ENCODE results near the gene GLTPD2.

DNA sequence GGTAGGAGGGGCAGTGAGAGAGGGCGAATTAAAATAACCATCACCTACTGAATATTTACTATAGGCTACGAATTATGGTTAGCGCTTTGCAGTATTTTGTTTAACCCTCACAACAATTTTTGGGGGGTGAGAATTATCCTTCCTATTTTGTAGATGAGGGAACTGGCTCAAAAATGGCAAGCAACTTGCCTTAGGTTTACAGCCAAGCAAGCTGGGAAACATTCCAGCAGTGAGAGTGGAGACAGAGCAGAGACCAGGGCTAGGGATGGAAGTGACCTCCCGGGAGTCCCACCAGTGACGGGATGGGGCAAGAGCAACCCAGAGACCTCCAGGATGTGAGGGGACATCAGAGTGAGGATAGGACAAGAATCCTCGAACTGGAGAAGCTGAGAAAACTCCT, 2.2 kb upstream of the GLTPD2 start:
- TF ChIP-seq POLR2AphosphoS5 (IDR thresholded peaks at IDR 0.05; ENCODE audit: low read depth, low read length) (no peak), POLR2A (IDR thresholded peaks at IDR 0.05; ENCODE audit: low read depth, low read length) (no peak)
